CD14-positive monocyte (primary cell): ENCODE measurements around the gene SLC20A1. TPM values are rescaled to one million over a fixed set of nuclear protein-coding genes. Genes with fewer than 3 reads are reported as not detected.

Experiments
- DNase-seq, 3 donors: peaks; one replicate each; pipeline ENCODE4 v3.0.0-alpha.2; 2011 to 2022
- H2AFZ ChIP-seq: 2 replicates; pipeline ENCODE4 v1.6.0; 2012; ENCODE audit warnings: mild to moderate bottlenecking, low read depth, low read length, inconsistent platforms; ENCODE audit not compliant: insufficient read depth, poor library complexity, severe bottlenecking
- H3K27ac ChIP-seq, 2 donors: 1 replicate in 1 of 2; 2 replicates in 1 of 2; pipeline ENCODE4 v1.5.1; 2012 to 2013; ENCODE audit warnings: low read length in 2 of 2, control low read depth in 1 of 2, inconsistent platforms in 1 of 2, low read depth in 1 of 2, mild to moderate bottlenecking in 1 of 2
- H3K27me3 ChIP-seq, 2 donors: one replicate each; pipeline versions ENCODE4 v1.6.0 to v1.6.1; 2011 to 2013; ENCODE audit warnings: low read length in 2 of 2; ENCODE audit not compliant: control insufficient read depth in 2 of 2, insufficient read depth in 2 of 2
- H3K36me3 ChIP-seq, 2 donors: replicated peaks in 1 of 2; 1 replicate in 1 of 2; 2 replicates in 1 of 2; pipeline versions ENCODE4 v1.5.1 to v1.6.1; 2012 to 2013; ENCODE audit warnings: low read length in 2 of 2, control low read depth in 1 of 2, inconsistent platforms in 1 of 2, mild to moderate bottlenecking in 1 of 2; ENCODE audit not compliant: insufficient read depth in 2 of 2, control insufficient read depth in 1 of 2
- H3K4me1 ChIP-seq, 2 donors: 1 replicate in 1 of 2; 2 replicates in 1 of 2; pipeline versions ENCODE4 v1.5.1 to v1.6.1; 2012 to 2013; ENCODE audit warnings: low read length in 2 of 2, control low read depth in 1 of 2, inconsistent platforms in 1 of 2, mild to moderate bottlenecking in 1 of 2, moderate library complexity in 1 of 2; ENCODE audit not compliant: insufficient read depth in 2 of 2, control insufficient read depth in 1 of 2
- H3K4me2 ChIP-seq: replicated peaks from 2 replicates; pipeline ENCODE3; 2012; ENCODE audit warnings: low read length, moderate library complexity, mild to moderate bottlenecking; ENCODE audit not compliant: poor library complexity, severe bottlenecking; ENCODE audit errors: extremely low read depth
- H3K4me3 ChIP-seq, 3 experiments: fragments of 200-600 bp in 1 of 3; sonication (generic) in 1 of 3; replicated peaks in 1 of 3; 1 replicate in 2 of 3; 2 replicates in 1 of 3; pipeline ENCODE4 v1.5.1; 2011 to 2013; ENCODE audit warnings: low read length in 3 of 3, mild to moderate bottlenecking in 3 of 3, control low read depth in 2 of 3, low read depth in 2 of 3, inconsistent platforms in 1 of 3, moderate library complexity in 1 of 3
- H3K79me2 ChIP-seq: 2 replicates; pipeline ENCODE4 v1.6.0; 2012; ENCODE audit warnings: mild to moderate bottlenecking, control low read depth, inconsistent platforms, low read length, moderate library complexity; ENCODE audit not compliant: insufficient read depth
- H3K9ac ChIP-seq: 2 replicates; pipeline ENCODE4 v1.6.0; 2017; ENCODE audit warnings: low read length, mild to moderate bottlenecking; ENCODE audit not compliant: insufficient read depth, poor library complexity, severe bottlenecking
- H3K9me3 ChIP-seq, 2 donors: replicated peaks in 1 of 2; 1 replicate in 1 of 2; 2 replicates in 1 of 2; pipeline versions ENCODE4 v1.5.1 to v1.6.1; 2012 to 2013; ENCODE audit warnings: low read length in 2 of 2, control low read depth in 1 of 2; ENCODE audit not compliant: control insufficient read depth in 1 of 2, insufficient read depth in 1 of 2
- H4K20me1 ChIP-seq: 2 replicates; pipeline ENCODE4 v1.6.0; 2012; ENCODE audit warnings: mild to moderate bottlenecking, low read length, control low read depth, moderate library complexity; ENCODE audit not compliant: insufficient read depth
- H3K27ac Mint-ChIP-seq, 7 donors: one replicate each; pipeline ENCODE4 v1.8.0; 2020; ENCODE audit warnings: mild to moderate bottlenecking in 7 of 7, mixed read lengths in 7 of 7, moderate library complexity in 6 of 7, inconsistent platforms in 2 of 7
- H3K27me3 Mint-ChIP-seq, 3 donors: one replicate each; pipeline ENCODE4 v1.8.0; 2021 to 2022; ENCODE audit warnings: low read depth in 3 of 3, mild to moderate bottlenecking in 3 of 3, mixed read lengths in 3 of 3, moderate library complexity in 3 of 3, inconsistent platforms in 1 of 3
- H3K36me3 Mint-ChIP-seq, 2 donors: one replicate each; pipeline ENCODE4 v1.8.0; 2020; ENCODE audit warnings: mixed read lengths in 2 of 2, inconsistent platforms in 1 of 2, mild to moderate bottlenecking in 1 of 2
- H3K4me1 Mint-ChIP-seq: one replicate; pipeline ENCODE4 v1.8.0; 2020; ENCODE audit warnings: mild to moderate bottlenecking, mixed read lengths
- H3K4me3 Mint-ChIP-seq, 2 donors: one replicate each; pipeline ENCODE4 v1.8.0; 2020; ENCODE audit warnings: mild to moderate bottlenecking in 2 of 2, mixed read lengths in 2 of 2, moderate library complexity in 1 of 2
- H3K9me3 Mint-ChIP-seq, 7 donors: one replicate each; pipeline ENCODE4 v1.8.0; 2020 to 2022; ENCODE audit warnings: mixed read lengths in 7 of 7, mild to moderate bottlenecking in 6 of 7, moderate library complexity in 6 of 7, inconsistent platforms in 2 of 7
- CTCF ChIP-seq: fragments of 200-600 bp; IDR thresholded peaks from one replicate; pipeline ENCODE4 v1.8.0; 2022; ENCODE audit warnings: antibody characterized with exemption, mild to moderate bottlenecking
- WGBS: methylation state at CpG from one replicate; pipeline ENCODE4 v1.1.5; 2013; ENCODE audit warnings: missing lambda C conversion rate; ENCODE audit not compliant: insufficient coverage; 5-methylcytosine and 5-hydroxymethylcytosine counted together
- intact Hi-C, 2 donors: fragments of 100-400 bp; cut with micrococcal nuclease; formaldehyde crosslinking; loops; one replicate each; pipeline versions ENCODE4 v1.15.0 to v1.15.1; 2023
- polyA plus RNA-seq, 3 donors: library from polyadenylated mRNA; depleted of rRNA in 1 of 3; unstranded in 2 of 3; stranded (reverse) in 1 of 3; fragments of 300-500 nt in 2 of 3; fragments of >200 nt in 1 of 3; fragmentation: Illumina TruSeq in 2 of 3; gene quantifications; 1 replicate in 2 of 3; 2 replicates in 1 of 3; pipeline ENCODE4 v1.2.3, GENCODE V29; 2012 to 2021

Gene SLC20A1
- polyA plus RNA-seq, 3 donors = 16.1 to 112 (median 36.3) TPM

- Histone ChIP-seq H3K4me1 (peaks cover 47 to 58% of the 10 kb centered on the region in 2 donors), H3K27ac (peak overlapping the region; percentile 97 to 100), H3K36me3 (no peaks in the 10 kb centered on the region), H3K4me3 (peak overlapping the region in 1 of 3 experiments; percentile 44), H4K20me1 (no peaks in the 10 kb centered on the region), H2AFZ (no peak overlapping the region), H3K9ac (peak overlapping the region; percentile 63), H3K4me2 (peak overlapping the region; percentile 62), H3K27me3 (no peaks in the 10 kb centered on the region), H3K79me2 (no peaks in the 10 kb centered on the region), H3K9me3 (no peaks in the 10 kb centered on the region)
- H3K9me3 Mint-ChIP-seq = no peaks in the 10 kb centered on the region
- DNase-seq = peak in 1 of 3 donors; percentile 25
- peaks cover 0 to 4% of the 10 kb centered on the region in 2 donors for H3K36me3 Mint-ChIP-seq
- no peak for TF ChIP-seq CTCF
- peak overlapping the region; percentile 97 to 99 (median 98) for H3K27ac Mint-ChIP-seq
- intact Hi-C loops = no loop called here
- H3K4me1 Mint-ChIP-seq = peaks cover 50% of the 10 kb centered on the region
- peak overlapping the region in 1 of 2 donors; percentile 54 for H3K4me3 Mint-ChIP-seq
- 92% methylated on average over 2 of the region's 3 CpGs for WGBS
- H3K27me3 Mint-ChIP-seq = no peaks in the 10 kb centered on the region
These were observed 53.2 kb downstream of the SLC20A1 start for GRCh38 chr2:112698834-112699515.

- H3K27me3 Mint-ChIP-seq = peaks cover 0 to 2% (median 0%) of the 10 kb centered on the region in 3 donors
- no peaks in the 10 kb centered on the region for H3K27me3 ChIP-seq
- H3K27ac ChIP-seq = peak overlapping the region; percentile 97 to 100
- no peaks in the 10 kb centered on the region for H3K9me3 Mint-ChIP-seq
- peaks cover 0 to 4% of the 10 kb centered on the region in 2 donors for H3K36me3 Mint-ChIP-seq
- H3K4me3 ChIP-seq = peak overlapping the region in 1 of 3 experiments; percentile 48
- H3K4me1 Mint-ChIP-seq = peaks cover 50% of the 10 kb centered on the region
- H3K27ac Mint-ChIP-seq = peak overlapping the region; percentile 97 to 99 (median 98)
- peaks cover 49 to 60% of the 10 kb centered on the region in 2 donors for H3K4me1 ChIP-seq
- intact Hi-C loops = loop anchor here in 1 of 2 donors (1.0 kb wide), 1 partner anchor 8 kb away; no protein-coding TSS in a partner anchor
- H3K9ac ChIP-seq = peak overlapping the region; percentile 63
- no CpG with 5 or more reads among the region's 3 CpGs for WGBS
- peak; percentile 85 to 93 (median 92) for DNase-seq
- H3K4me3 Mint-ChIP-seq = peak overlapping the region in 1 of 2 donors; percentile 62
- H4K20me1 ChIP-seq = no peaks in the 10 kb centered on the region
- H3K9me3 ChIP-seq = no peaks in the 10 kb centered on the region
- no peak for TF ChIP-seq CTCF
- H2AFZ ChIP-seq = no peak overlapping the region
- H3K36me3 ChIP-seq = no peaks in the 10 kb centered on the region
- no peaks in the 10 kb centered on the region for H3K79me2 ChIP-seq
- peak overlapping the region; percentile 62 for H3K4me2 ChIP-seq
These were observed 54.4 kb downstream of the SLC20A1 start for GRCh38 chr2:112699984-112700667.
